DOHH2 (cell line): ENCODE data around the gene LBX1.

Experiments
- H3F3A ChIP-seq: fragments of 200-600 bp; sonication (generic), shearing (Covaris generic); 2 replicates; pipeline ENCODE4 v1.6.0; 2016; ENCODE audit warnings: antibody characterized with exemption, mild to moderate bottlenecking; ENCODE audit not compliant: control insufficient read depth, insufficient read depth
- H3K27ac ChIP-seq: fragments of 200-600 bp; sonication (generic); 2 replicates; pipeline ENCODE4 v1.5.1; 2014; ENCODE audit warnings: low read depth, mild to moderate bottlenecking, low read length, moderate library complexity
- H3K27me3 ChIP-seq: fragments of 200-600 bp; sonication (generic); 2 replicates; pipeline ENCODE4 v1.6.1; 2014; ENCODE audit warnings: mild to moderate bottlenecking, low read length, mixed read lengths; ENCODE audit not compliant: control insufficient read depth
- H3K36me3 ChIP-seq: fragments of 200-600 bp; sonication (generic); 2 replicates; pipeline ENCODE4 v1.6.1; 2014; ENCODE audit warnings: mild to moderate bottlenecking, low read length, moderate library complexity, mixed read lengths; ENCODE audit not compliant: control insufficient read depth
- H3K4me1 ChIP-seq: fragments of 200-600 bp; sonication (generic); 2 replicates; pipeline ENCODE4 v1.6.1; 2014; ENCODE audit warnings: mild to moderate bottlenecking, low read length, mixed read lengths; ENCODE audit not compliant: control insufficient read depth
- H3K4me2 ChIP-seq: fragments of 200-600 bp; sonication (generic); 2 replicates; pipeline ENCODE4 v1.6.0; 2014; ENCODE audit warnings: mild to moderate bottlenecking, low read length, moderate library complexity
- H3K4me3 ChIP-seq: fragments of 200-600 bp; sonication (generic); 2 replicates; pipeline ENCODE4 v1.5.1; 2014; ENCODE audit warnings: mild to moderate bottlenecking, low read length, mixed read lengths
- H3K79me2 ChIP-seq: fragments of 200-600 bp; sonication (generic); 2 replicates; pipeline ENCODE4 v1.6.1; 2014; ENCODE audit warnings: mild to moderate bottlenecking, low read length, mixed read lengths; ENCODE audit not compliant: control insufficient read depth
- H3K9me2 ChIP-seq: fragments of 200-600 bp; sonication (generic); replicated peaks from 2 replicates; pipeline ENCODE4 v1.6.1; 2014; ENCODE audit warnings: mild to moderate bottlenecking, low read length, mixed read lengths; ENCODE audit not compliant: control insufficient read depth
- H3K9me3 ChIP-seq: fragments of 200-600 bp; sonication (generic); 2 replicates; pipeline ENCODE4 v1.6.1; 2014; ENCODE audit warnings: antibody characterized with exemption, low read length, mixed read lengths; ENCODE audit not compliant: control insufficient read depth, insufficient read depth
- H4K20me1 ChIP-seq: fragments of 200-600 bp; sonication (generic); 2 replicates; pipeline ENCODE4 v1.6.0; 2014; ENCODE audit warnings: low read depth, mild to moderate bottlenecking, antibody characterized with exemption, low read length, moderate library complexity; ENCODE audit not compliant: control insufficient read depth, insufficient read depth
- CTCF ChIP-seq: fragments of 200-600 bp; sonication (generic); IDR thresholded peaks from one replicate; pipeline ENCODE4 v1.5.1; 2014; ENCODE audit warnings: antibody characterized with exemption, mild to moderate bottlenecking, low read depth, low read length; ENCODE audit not compliant: poor library complexity, severe bottlenecking
- EZH2phosphoT487 ChIP-seq: fragments of 200-600 bp; sonication (generic); IDR thresholded peaks from 2 replicates; pipeline ENCODE4 v1.6.1; 2017; ENCODE audit warnings: borderline replicate concordance, mild to moderate bottlenecking, antibody characterized with exemption, low read length, moderate library complexity, mixed read lengths

Gene LBX1

GRCh38 chr10:101217044-101217425 is 12.2 kb downstream of the LBX1 start:
- no peaks in the 10 kb centered on the region for H3K79me2 ChIP-seq
- no peak overlapping the region for H3K4me3 ChIP-seq
- H4K20me1 ChIP-seq, result no peaks in the 10 kb centered on the region
- H3K36me3 ChIP-seq, result no peaks in the 10 kb centered on the region
- H3F3A ChIP-seq, result no peaks in the 10 kb centered on the region
- TF ChIP-seq EZH2phosphoT487 (no peak), CTCF (no peak)
- no peak overlapping the region for H3K27ac ChIP-seq
- H3K9me3 ChIP-seq, result no peaks in the 10 kb centered on the region
- H3K4me2 ChIP-seq, result no peak overlapping the region
- peaks cover 11% of the 10 kb centered on the region for H3K4me1 ChIP-seq
- H3K9me2 ChIP-seq, result no peaks in the 10 kb centered on the region
- peaks cover 79% of the 10 kb centered on the region for H3K27me3 ChIP-seq

GRCh38 chr10:101216207-101217043 is 12.8 kb downstream of the LBX1 start:
- H3K79me2 ChIP-seq, result no peaks in the 10 kb centered on the region
- H4K20me1 ChIP-seq, result no peaks in the 10 kb centered on the region
- H3K4me2 ChIP-seq, result no peak overlapping the region
- no peaks in the 10 kb centered on the region for H3F3A ChIP-seq
- no peak overlapping the region for H3K4me3 ChIP-seq
- no peaks in the 10 kb centered on the region for H3K9me3 ChIP-seq
- no peaks in the 10 kb centered on the region for H3K36me3 ChIP-seq
- H3K9me2 ChIP-seq, result no peaks in the 10 kb centered on the region
- peaks cover 79% of the 10 kb centered on the region for H3K27me3 ChIP-seq
- H3K27ac ChIP-seq, result no peak overlapping the region
- TF ChIP-seq EZH2phosphoT487 (no peak), CTCF (no peak)
- H3K4me1 ChIP-seq, result peaks cover 11% of the 10 kb centered on the region

GRCh38 chr10:101215397-101216206 is 13.7 kb downstream of the LBX1 start:
- Histone ChIP-seq H3K9me3 (no peaks in the 10 kb centered on the region), H3K27me3 (peaks cover 75% of the 10 kb centered on the region), H3K4me2 (no peak overlapping the region), H3K9me2 (no peaks in the 10 kb centered on the region), H3K27ac (no peak overlapping the region), H3K79me2 (no peaks in the 10 kb centered on the region), H3F3A (no peaks in the 10 kb centered on the region), H3K36me3 (no peaks in the 10 kb centered on the region), H3K4me3 (no peak overlapping the region), H4K20me1 (no peaks in the 10 kb centered on the region), H3K4me1 (peaks cover 11% of the 10 kb centered on the region)
- TF ChIP-seq EZH2phosphoT487 (no peak), CTCF (no peak)
